NCI-H2029 treated with DMSO at 0.1 percent for 48 hours (cell line): ENCODE results near the gene RUBCN.
"Not testable (repeated sequence)": the region's sequence is repeated elsewhere in the genome, so short reads cannot be mapped to it uniquely, and the experiment has no call there.

Experiments used
- DNase-seq: peaks from one replicate; lab custom pipeline; 2025; lab: John Stamatoyannopoulos, UW

The RUBCN gene

GRCh38 chr3:197734667-197735318 lies 1.9 kb downstream of the RUBCN start:
- no peak for DNase-seq

DNA sequence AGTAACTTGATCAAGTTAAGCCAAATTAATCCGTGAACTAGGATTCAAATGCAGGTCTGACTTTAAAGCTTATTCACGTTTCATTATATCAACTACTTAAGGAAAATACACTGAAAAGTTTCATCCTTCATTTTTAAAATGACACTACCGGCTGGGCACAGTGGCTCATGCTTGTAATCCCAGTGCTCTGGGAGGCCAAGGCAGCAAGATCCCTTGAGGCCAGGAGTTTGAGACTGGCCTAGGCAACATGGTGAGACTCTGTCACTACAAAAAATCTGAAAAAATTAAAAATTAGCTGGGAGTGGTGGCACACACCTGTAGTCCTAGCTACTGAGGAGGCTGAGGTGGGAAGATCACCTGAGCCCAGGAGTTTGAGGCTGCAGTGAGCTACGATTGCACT lies 3.7 kb downstream of the RUBCN start:
- no peak for DNase-seq

- DNase-seq, result not testable (repeated sequence)
Measured at GRCh38 chr3:197731483-197731882, 5.2 kb downstream of the RUBCN start.

DNA sequence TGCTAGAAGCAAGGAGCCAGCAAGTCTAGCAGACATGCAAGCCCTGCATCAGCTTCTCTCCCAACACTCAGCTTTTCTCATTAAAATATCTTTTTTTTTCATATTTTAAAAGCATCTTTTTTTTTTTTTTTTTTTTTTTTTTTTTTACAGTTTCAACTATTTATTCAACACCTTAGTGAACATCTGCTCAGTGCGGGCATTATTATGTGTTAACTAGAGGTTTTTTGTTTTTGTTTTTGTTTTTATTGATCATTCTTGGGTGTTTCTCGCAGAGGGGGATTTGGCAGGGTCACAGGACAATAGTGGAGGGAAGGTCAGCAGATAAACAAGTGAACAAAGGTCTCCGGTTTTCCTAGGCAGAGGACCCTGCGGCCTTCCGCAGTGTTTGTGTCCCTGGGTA lies 5.9 kb downstream of the RUBCN start:
- not testable (repeated sequence) for DNase-seq

DNA sequence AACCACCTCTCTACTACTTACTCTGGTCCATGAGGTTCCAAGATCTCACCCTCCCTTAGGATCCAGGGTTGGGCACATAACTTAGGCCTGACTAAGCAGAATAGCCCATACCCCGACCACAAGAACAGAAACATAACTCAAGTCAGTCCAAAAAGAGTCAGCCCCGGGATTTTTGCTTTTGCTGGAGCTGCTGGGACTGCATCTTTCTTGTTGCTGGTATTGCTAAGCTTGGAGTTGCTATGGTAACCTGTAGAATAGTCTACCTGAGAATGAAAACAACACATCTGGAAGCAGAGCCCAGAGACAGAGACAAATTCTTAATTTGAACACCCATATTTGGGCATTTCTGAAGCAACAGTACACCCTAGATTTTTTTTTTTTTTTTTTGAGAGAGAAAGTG lies 6.5 kb downstream of the RUBCN start:
- DNase-seq, result no peak

GRCh38 chr3:197728487-197728886 lies 8.2 kb downstream of the RUBCN start:
- no peak for DNase-seq

DNA sequence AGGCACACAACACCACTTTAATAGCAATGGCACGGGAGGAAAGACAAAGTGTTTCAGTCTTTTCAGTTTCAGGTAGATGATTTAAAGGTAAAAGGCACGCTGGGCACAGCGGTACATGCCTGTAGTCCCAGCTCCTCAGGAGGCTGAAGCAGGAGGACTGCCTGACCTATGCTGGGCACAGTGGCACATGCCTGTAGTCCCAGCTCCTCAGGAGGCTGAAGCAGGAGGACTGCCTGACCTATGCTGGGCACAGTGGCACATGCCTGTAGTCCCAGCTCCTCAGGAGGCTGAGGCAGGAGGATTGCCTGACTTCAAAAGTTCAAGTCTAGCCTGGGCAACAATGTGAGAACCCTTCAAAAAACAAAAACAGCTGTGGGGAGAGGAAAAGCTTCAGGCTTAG lies 8.8 kb downstream of the RUBCN start:
- not testable (repeated sequence) for DNase-seq

DNA sequence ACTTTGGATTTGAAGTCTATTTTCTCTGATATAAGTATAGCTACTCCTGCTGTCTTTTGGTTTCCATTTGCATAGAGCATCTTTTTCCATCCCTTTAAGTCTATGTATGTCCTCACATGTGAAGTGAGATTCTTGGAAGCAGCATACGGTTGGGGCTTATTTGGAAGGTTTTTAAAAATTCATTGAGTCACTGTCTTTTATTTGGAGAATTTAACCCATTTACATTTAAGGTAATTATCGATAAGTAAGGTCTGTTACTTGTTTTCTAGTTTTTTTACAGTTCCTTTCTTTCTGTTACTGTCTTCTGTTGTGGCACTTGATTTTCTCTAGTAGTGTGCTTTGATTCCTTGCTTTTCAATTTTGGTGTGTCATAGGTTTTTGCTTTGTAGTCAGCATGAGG lies 14.0 kb downstream of the RUBCN start:
- no peak for DNase-seq

DNA sequence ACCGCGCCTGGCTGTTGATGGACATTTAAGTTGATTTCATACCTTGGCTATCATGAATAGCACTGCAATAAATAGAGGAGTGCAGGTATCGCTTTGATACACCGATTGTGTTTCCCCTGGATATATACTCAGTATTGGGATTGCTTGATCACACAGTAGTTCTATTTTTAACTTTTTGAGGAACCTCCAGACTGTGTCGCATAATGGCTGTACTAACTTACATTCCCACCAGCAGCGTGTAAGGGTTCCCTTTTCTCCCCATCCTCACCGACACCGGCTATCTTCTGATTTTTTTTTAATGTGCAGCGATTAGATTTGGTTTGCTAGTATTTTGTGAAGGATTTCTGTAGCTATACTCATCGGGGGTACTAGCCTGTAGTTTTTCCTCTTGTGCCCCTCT lies 16.0 kb downstream of the RUBCN start:
- no peak for DNase-seq

GRCh38 chr3:197718891-197719290 lies 17.8 kb downstream of the RUBCN start:
- no peak for DNase-seq

GRCh38 chr3:197714251-197714650 lies 22.5 kb downstream of the RUBCN start:
- DNase-seq, result no peak

DNA sequence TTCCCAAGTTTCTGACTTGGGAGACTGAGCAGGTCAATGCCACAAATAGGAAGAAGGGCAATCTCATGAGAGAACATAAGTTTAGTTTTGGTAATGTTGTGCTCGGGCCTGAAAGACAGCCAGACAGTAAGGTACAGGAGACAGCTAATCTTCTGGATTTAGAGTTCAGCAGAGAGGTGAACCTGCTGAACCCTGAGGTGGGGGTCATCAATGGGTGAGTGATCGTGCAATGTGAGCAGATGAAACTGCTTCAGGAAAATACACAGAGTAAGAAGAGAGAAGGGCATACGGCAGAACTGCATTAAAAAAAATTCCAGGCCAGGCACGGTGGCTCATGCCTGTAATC lies 23.3 kb downstream of the RUBCN start:
- DNase-seq, result no peak

DNA sequence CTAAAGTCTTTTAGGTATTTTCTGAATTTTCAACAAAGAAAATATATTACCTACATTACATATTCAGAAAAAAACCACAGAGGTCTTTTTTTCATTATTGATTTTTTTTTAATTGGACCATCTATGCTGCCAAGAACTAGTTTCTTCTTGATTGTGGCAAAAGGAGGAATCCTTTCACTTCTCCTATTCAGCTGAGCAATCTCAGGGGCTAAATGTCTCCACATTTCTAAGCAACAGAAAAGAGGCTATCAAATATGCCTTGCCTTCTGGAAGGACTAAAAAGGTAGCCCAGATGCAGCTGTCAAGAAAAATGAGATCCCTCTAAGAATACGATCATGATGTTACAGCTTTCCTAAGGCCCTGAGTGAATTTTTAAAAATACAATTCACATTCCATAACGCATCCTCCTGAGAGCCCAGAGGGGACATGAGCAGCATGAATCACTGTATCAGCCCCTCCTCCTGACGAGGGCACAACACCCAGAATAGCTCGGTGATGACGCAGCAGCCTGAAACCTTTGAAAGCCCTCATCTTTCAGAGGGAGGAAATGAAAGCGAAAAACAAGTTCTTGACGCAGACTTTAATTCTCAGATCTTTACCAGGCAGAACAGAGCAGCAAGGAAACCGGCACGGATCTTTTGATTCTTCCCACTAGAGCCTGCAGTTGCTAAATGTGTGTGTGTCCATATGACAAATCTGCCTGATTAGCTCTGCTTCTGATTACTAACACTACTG lies 24.6 kb downstream of the RUBCN start:
- no peak for DNase-seq

GRCh38 chr3:197710965-197711364 lies 25.7 kb downstream of the RUBCN start:
- DNase-seq, result not testable (repeated sequence)

DNA sequence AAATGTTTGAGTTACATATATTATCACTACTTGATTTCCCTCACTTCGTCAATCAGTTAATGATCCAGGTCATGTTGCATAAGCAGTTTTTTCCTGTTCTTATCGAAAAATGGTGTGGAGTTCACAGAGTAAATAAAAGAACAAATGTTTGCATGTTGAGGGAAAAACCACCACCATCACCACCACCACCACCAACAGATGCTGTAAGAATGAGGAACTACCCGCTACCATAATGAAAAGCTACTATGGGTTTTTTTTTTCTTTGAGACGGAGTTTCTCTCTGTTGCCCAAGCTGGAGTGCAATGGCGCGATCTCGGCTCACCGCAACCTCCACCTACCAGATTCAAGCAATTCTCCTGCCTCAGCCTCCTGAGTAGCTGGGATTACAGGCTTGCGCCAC lies 27.6 kb downstream of the RUBCN start:
- no peak for DNase-seq

GRCh38 chr3:197706658-197707057 lies 30.0 kb downstream of the RUBCN start:
- DNase-seq, result no peak

DNA sequence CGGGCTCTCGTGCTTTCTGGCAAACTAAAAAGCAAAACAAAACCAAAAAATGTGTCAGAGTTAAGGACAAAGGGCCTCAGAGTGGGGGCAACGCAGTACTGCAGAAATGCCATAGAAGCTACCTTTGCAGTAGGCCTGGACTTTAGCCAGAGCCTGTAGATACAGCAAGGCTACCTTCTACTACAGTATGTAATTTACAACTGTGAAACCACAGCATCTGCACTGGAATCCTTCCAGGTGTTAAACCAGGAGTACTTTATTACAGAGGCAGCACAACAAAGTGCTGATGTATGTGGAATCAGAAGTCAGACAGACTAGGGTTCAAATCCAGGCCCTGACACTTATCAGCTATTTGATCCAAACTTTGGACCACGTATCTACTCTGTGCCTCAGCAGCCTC lies 34.9 kb downstream of the RUBCN start:
- no peak for DNase-seq

GRCh38 chr3:197700095-197700494 lies 36.6 kb downstream of the RUBCN start:
- DNase-seq, result no peak

- no peak for DNase-seq
Measured at GRCh38 chr3:197697355-197697754, 39.3 kb downstream of the RUBCN start.

DNA sequence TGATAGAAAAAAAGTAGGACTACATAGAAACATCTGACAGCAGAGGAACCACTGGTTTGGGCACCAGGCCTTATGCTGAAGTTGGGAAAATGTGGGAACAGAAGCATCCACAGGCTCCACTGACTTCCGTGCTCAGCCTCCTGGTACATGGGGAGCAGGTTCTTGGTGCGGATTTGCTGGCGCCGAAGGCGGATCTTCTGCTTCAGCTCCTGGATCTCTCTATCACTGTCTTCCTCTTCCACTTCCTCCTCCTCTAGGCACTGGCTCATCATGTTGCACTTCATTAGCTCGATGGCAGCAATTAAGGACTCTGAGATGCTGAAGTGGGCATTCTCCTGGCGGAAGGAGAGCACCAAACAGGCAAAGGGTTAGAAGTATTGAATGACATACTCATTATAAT lies 42.5 kb downstream of the RUBCN start:
- DNase-seq, result no peak

DNA sequence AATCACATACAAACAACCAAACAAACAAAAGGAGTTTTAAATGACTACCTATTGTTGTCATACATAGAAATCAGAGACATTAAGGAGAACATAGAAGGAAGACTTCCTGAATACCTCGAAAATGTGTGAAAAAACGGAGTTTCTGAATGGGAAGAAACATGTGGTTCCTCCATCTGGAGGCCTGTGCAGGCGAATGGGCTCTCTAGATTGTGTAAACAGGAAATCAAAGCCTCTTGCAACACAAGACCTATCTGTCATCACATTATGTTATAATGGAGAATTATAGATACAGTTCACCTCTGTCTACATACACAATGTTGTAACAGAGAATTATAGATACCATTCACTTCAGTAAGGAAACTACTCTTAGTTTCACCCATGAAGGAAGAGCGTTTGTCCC lies 44.1 kb downstream of the RUBCN start:
- no peak for DNase-seq

DNA sequence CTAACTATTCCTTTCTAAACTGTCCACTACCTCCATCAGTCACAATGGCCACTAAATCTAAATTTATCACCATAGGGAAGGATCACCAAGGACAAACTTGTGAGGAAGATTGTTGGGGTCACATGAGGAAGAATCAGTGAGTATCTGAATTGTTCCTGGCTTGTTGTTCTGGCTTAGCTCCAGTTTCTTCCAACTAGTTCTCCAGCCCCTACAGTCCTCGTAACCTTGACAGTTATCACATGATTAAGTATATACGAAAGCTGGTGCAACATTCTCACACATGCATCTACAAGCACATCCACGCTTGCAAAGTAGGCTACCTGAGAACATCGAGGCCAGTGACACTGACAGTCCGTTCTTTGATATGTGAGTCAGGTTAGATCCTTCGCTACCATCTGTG lies 46.0 kb downstream of the RUBCN start:
- DNase-seq, result no peak

GRCh38 chr3:197687570-197687969 lies 49.1 kb downstream of the RUBCN start:
- no peak for DNase-seq

GRCh38 chr3:197686899-197687298 lies 49.8 kb downstream of the RUBCN start:
- no peak for DNase-seq
